ENCODE data around the gene CDC14C. TPM values are rescaled to one million over a fixed set of nuclear protein-coding genes. Genes with fewer than 3 reads are reported as not detected.

Gene CDC14C
- polyA plus RNA-seq, 1 donor (not counting 4 experiments of a cell fraction or from before 2014, with no cell fraction given) = not detected

GRCh38 chr7:48876087-48876486, 48.3 kb upstream of the CDC14C start:
- Histone ChIP-seq H3K9me1 (ENCODE audit: control insufficient read depth, extremely low read depth, insufficient read depth, low read length) (no peaks in the 10 kb centered on the region), H4K20me1 (ENCODE audit: control insufficient read depth, extremely low read depth, insufficient read depth, low read length) (no peaks in the 10 kb centered on the region), H3K79me2 (ENCODE audit: control insufficient read depth, insufficient read depth, low read length) (no peaks in the 10 kb centered on the region), H3K27me3 (ENCODE audit: control insufficient read depth, extremely low read depth, insufficient read depth, low read length) (no peaks in the 10 kb centered on the region), H3K36me3 (ENCODE audit: control insufficient read depth in 2 of 2, extremely low read depth in 1 of 2, insufficient read depth in 2 of 2, low read length in 2 of 2) (no peaks in the 10 kb centered on the region), H3K4me2 (ENCODE audit: control insufficient read depth, extremely low read depth, insufficient read depth, low read depth, low read length) (no peak overlapping the region), H2AFZ (ENCODE audit: control insufficient read depth, low read length) (no peak overlapping the region), H3K4me1 (ENCODE audit: control insufficient read depth, extremely low read depth, insufficient read depth, low read length) (no peaks in the 10 kb centered on the region), H3K27ac (ENCODE audit: control insufficient read depth, insufficient read depth, low read length) (no peak overlapping the region), H3K4me3 (ENCODE audit: control insufficient read depth in 2 of 3, extremely low read depth in 1 of 3, insufficient read depth in 2 of 3, low read depth in 1 of 3, low read length in 3 of 3) (no peak overlapping the region), H3K9me3 (ENCODE audit: control insufficient read depth, low read depth, low read length) (no peaks in the 10 kb centered on the region), H3K9ac (ENCODE audit: control insufficient read depth, extremely low read depth, insufficient read depth, low read length) (no peak overlapping the region)
- peak in 1 of 3 experiments; percentile 13 for TF ChIP-seq CTCF (optimal IDR thresholded peaks at IDR 0.05 in 1 of 3, IDR thresholded peaks at IDR 0.05 in 1 of 3, conservative IDR thresholded peaks at IDR 0.05 in 1 of 3; ENCODE audit: extremely low read depth in 1 of 3, insufficient read depth in 2 of 3, low read length in 3 of 3)
- no peak for TF ChIP-seq EZH2 (IDR thresholded peaks at IDR 0.05; ENCODE audit: low read length)
- dilution Hi-C loops (cut with MboI; ENCODE audit: extremely low pct_ligation_motif_present, low sequenced_read_pairs) = no loop called here
- no peak for DNase-seq (ENCODE audit: low read depth, low spot score)
- FAIRE-seq = no peak

- TF ChIP-seq CTCF (optimal IDR thresholded peaks at IDR 0.05 in 1 of 3, IDR thresholded peaks at IDR 0.05 in 1 of 3, conservative IDR thresholded peaks at IDR 0.05 in 1 of 3; ENCODE audit: extremely low read depth in 1 of 3, insufficient read depth in 2 of 3, low read length in 3 of 3) (no peak), EZH2 (IDR thresholded peaks at IDR 0.05; ENCODE audit: low read length) (no peak)
- no peak for DNase-seq (ENCODE audit: low read depth, low spot score)
- Histone ChIP-seq H3K9me1 (ENCODE audit: control insufficient read depth, extremely low read depth, insufficient read depth, low read length) (no peaks in the 10 kb centered on the region), H3K79me2 (ENCODE audit: control insufficient read depth, insufficient read depth, low read length) (no peaks in the 10 kb centered on the region), H3K27ac (ENCODE audit: control insufficient read depth, insufficient read depth, low read length) (no peak overlapping the region), H3K4me3 (ENCODE audit: control insufficient read depth in 2 of 3, extremely low read depth in 1 of 3, insufficient read depth in 2 of 3, low read depth in 1 of 3, low read length in 3 of 3) (no peak overlapping the region), H3K9me3 (ENCODE audit: control insufficient read depth, low read depth, low read length) (no peaks in the 10 kb centered on the region), H3K4me1 (ENCODE audit: control insufficient read depth, extremely low read depth, insufficient read depth, low read length) (no peaks in the 10 kb centered on the region), H3K27me3 (ENCODE audit: control insufficient read depth, extremely low read depth, insufficient read depth, low read length) (no peaks in the 10 kb centered on the region), H3K36me3 (ENCODE audit: control insufficient read depth in 2 of 2, extremely low read depth in 1 of 2, insufficient read depth in 2 of 2, low read length in 2 of 2) (no peaks in the 10 kb centered on the region), H4K20me1 (ENCODE audit: control insufficient read depth, extremely low read depth, insufficient read depth, low read length) (no peaks in the 10 kb centered on the region), H3K4me2 (ENCODE audit: control insufficient read depth, extremely low read depth, insufficient read depth, low read depth, low read length) (no peak overlapping the region), H2AFZ (ENCODE audit: control insufficient read depth, low read length) (no peak overlapping the region), H3K9ac (ENCODE audit: control insufficient read depth, extremely low read depth, insufficient read depth, low read length) (no peak overlapping the region)
- FAIRE-seq = no peak
- dilution Hi-C loops (cut with MboI; ENCODE audit: extremely low pct_ligation_motif_present, low sequenced_read_pairs) = no loop called here
Observed at GRCh38 chr7:48880851-48881250, 43.5 kb upstream of the CDC14C start.

Measured in keratinocyte (primary cell).